Natural killer cell (primary cell): ENCODE results near the gene SOCS7. TPM values are rescaled to one million over a fixed set of nuclear protein-coding genes. Genes with fewer than 3 reads are reported as not detected.

Experiments
- ATAC-seq, 3 donors: fragments of 150-1000 bp in 2 of 3; fragments of 200-7000 bp in 1 of 3; cut with Tn5 transposase; 1 replicate in 1 of 3; 2 replicates in 2 of 3; pipeline ENCODE4 v1.10.0; 2021; ENCODE audit warnings: mild to moderate bottlenecking in 2 of 3, moderate library complexity in 2 of 3
- DNase-seq, 2 donors: peaks; one replicate each; pipeline versions ENCODE4 v3.0.0 to v3.0.0-alpha.2; 2013 to 2021; ENCODE audit warnings: mixed read lengths in 1 of 2
- H3K27ac ChIP-seq: one replicate; pipeline ENCODE4 v1.5.1; 2013; ENCODE audit warnings: mild to moderate bottlenecking, low read length
- H3K27me3 ChIP-seq: one replicate; pipeline ENCODE4 v1.6.1; 2013; ENCODE audit warnings: low read length; ENCODE audit not compliant: control insufficient read depth, insufficient read depth
- H3K36me3 ChIP-seq: one replicate; pipeline ENCODE4 v1.6.1; 2013; ENCODE audit warnings: low read length; ENCODE audit not compliant: control insufficient read depth, insufficient read depth
- H3K4me1 ChIP-seq: one replicate; pipeline ENCODE4 v1.6.1; 2013; ENCODE audit warnings: low read length; ENCODE audit not compliant: control insufficient read depth, insufficient read depth
- H3K4me3 ChIP-seq: one replicate; pipeline ENCODE4 v1.5.1; 2013; ENCODE audit warnings: low read length
- H3K9me3 ChIP-seq: one replicate; pipeline ENCODE4 v1.6.1; 2013; ENCODE audit warnings: low read length; ENCODE audit not compliant: control insufficient read depth, insufficient read depth
- H3K27ac Mint-ChIP-seq, 2 donors: one replicate each; pipeline ENCODE4 v1.8.0; 2022; ENCODE audit warnings: mild to moderate bottlenecking in 2 of 2, mixed read lengths in 2 of 2, moderate library complexity in 1 of 2
- H3K27me3 Mint-ChIP-seq, 2 donors: one replicate each; pipeline ENCODE4 v1.8.0; 2022; ENCODE audit warnings: low read depth in 2 of 2, mixed read lengths in 2 of 2
- H3K36me3 Mint-ChIP-seq: one replicate; pipeline ENCODE4 v1.8.0; 2022; ENCODE audit warnings: mixed read lengths
- H3K4me1 Mint-ChIP-seq, 2 donors: one replicate each; pipeline ENCODE4 v1.8.0; 2022; ENCODE audit warnings: mixed read lengths in 2 of 2
- H3K4me3 Mint-ChIP-seq: one replicate; pipeline ENCODE4 v1.8.0; 2022; ENCODE audit warnings: mild to moderate bottlenecking, moderate library complexity, mixed read lengths
- H3K9me3 Mint-ChIP-seq, 2 donors: one replicate each; pipeline ENCODE4 v1.8.0; 2022; ENCODE audit warnings: mixed read lengths in 2 of 2
- CTCF ChIP-seq: fragments of 200-600 bp; IDR thresholded peaks from one replicate; pipeline ENCODE4 v1.8.0; 2022; ENCODE audit warnings: antibody characterized with exemption
- WGBS: methylation state at CpG from one replicate; pipeline ENCODE4 v1.1.7; 2013; ENCODE audit warnings: missing lambda C conversion rate; ENCODE audit not compliant: insufficient coverage; 5-methylcytosine and 5-hydroxymethylcytosine counted together
- intact Hi-C: fragments of 100-400 bp; cut with micrococcal nuclease; formaldehyde crosslinking; loops from one replicate; pipeline ENCODE4 v1.14.2; 2022
- total RNA-seq, 4 donors: library from RNA; stranded (reverse); fragments of 120-200 nt in 1 of 4; gene quantifications; one replicate each; pipeline versions ENCODE4 v1.2.3 to v1.2.4, GENCODE V29; 2013 to 2022

Gene SOCS7
- total RNA-seq, 3 donors from 2014 or later (not counting 1 experiment from before 2014, with no cell fraction given), result 13.6 to 31.8 (median 21.2) TPM

- peak; percentile 62 to 80 (median 67) for ATAC-seq
- peak in 1 of 2 donors; percentile 73 for DNase-seq
- 27% methylated on average over 14 of the region's 14 CpGs for WGBS
- Histone ChIP-seq H3K27me3 (peaks cover 3% of the 10 kb centered on the region), H3K4me3 (no peak overlapping the region), H3K27ac (no peak overlapping the region), H3K36me3 (no peaks in the 10 kb centered on the region), H3K4me1 (no peaks in the 10 kb centered on the region), H3K9me3 (no peaks in the 10 kb centered on the region)
- intact Hi-C loops, result no loop called here
- no peaks in the 10 kb centered on the region for H3K36me3 Mint-ChIP-seq
- no peaks in the 10 kb centered on the region for H3K4me1 Mint-ChIP-seq
- H3K27me3 Mint-ChIP-seq, result peaks cover 0 to 6% of the 10 kb centered on the region in 2 donors
- no peaks in the 10 kb centered on the region for H3K9me3 Mint-ChIP-seq
- TF ChIP-seq CTCF, result peak; percentile 57
- no peak overlapping the region for H3K4me3 Mint-ChIP-seq
- no peak overlapping the region for H3K27ac Mint-ChIP-seq
Observed at GRCh38 chr17:38444151-38444550, 92.5 kb downstream of the SOCS7 start.

GRCh38 chr17:38447502-38448085 is 96.0 kb downstream of the SOCS7 start:
- no peak overlapping the region for H3K27ac ChIP-seq
- no peak overlapping the region for H3K27ac Mint-ChIP-seq
- no peaks in the 10 kb centered on the region for H3K4me1 ChIP-seq
- H3K4me3 ChIP-seq, result no peak overlapping the region
- H3K4me3 Mint-ChIP-seq, result no peak overlapping the region
- H3K9me3 Mint-ChIP-seq, result no peaks in the 10 kb centered on the region
- intact Hi-C loops, result no loop called here
- H3K36me3 Mint-ChIP-seq, result no peaks in the 10 kb centered on the region
- H3K9me3 ChIP-seq, result no peaks in the 10 kb centered on the region
- DNase-seq (no peak), ATAC-seq (no peak)
- 8% methylated on average over 2 of the region's 2 CpGs for WGBS
- H3K36me3 ChIP-seq, result no peaks in the 10 kb centered on the region
- H3K27me3 Mint-ChIP-seq, result peaks cover 5 to 9% of the 10 kb centered on the region in 2 donors
- no peak for TF ChIP-seq CTCF
- peaks cover 4% of the 10 kb centered on the region for H3K27me3 ChIP-seq
- H3K4me1 Mint-ChIP-seq, result peaks cover 2 to 4% of the 10 kb centered on the region in 2 donors

- no peak overlapping the region for H3K27ac ChIP-seq
- TF ChIP-seq CTCF, result no peak
- no peak for ATAC-seq
Observed at GRCh38 chr17:38448208-38448771, 96.6 kb downstream of the SOCS7 start.

GRCh38 chr17:38449364-38449763 is 97.7 kb downstream of the SOCS7 start:
- Mint-ChIP-seq H3K9me3 (no peaks in the 10 kb centered on the region), H3K27me3 (peaks cover 14 to 20% of the 10 kb centered on the region in 2 donors), H3K4me3 (no peak overlapping the region), H3K36me3 (no peaks in the 10 kb centered on the region), H3K27ac (no peak overlapping the region), H3K4me1 (peaks cover 10 to 13% of the 10 kb centered on the region in 2 donors)
- Histone ChIP-seq H3K27me3 (peaks cover 7% of the 10 kb centered on the region), H3K27ac (no peak overlapping the region), H3K36me3 (no peaks in the 10 kb centered on the region), H3K4me3 (no peak overlapping the region), H3K4me1 (no peaks in the 10 kb centered on the region), H3K9me3 (no peaks in the 10 kb centered on the region)
- intact Hi-C loops, result no loop called here
- no peak for DNase-seq
- ATAC-seq, result no peak
- WGBS, result 88% methylated on average over 14 of the region's 15 CpGs
- TF ChIP-seq CTCF, result no peak

More at GRCh38 chr17:38448208-38448771, 96.6 kb downstream of the SOCS7 start:
- H3K27me3 Mint-ChIP-seq, result peaks cover 12 to 16% of the 10 kb centered on the region in 2 donors
- no peaks in the 10 kb centered on the region for H3K9me3 Mint-ChIP-seq
- H3K27ac Mint-ChIP-seq, result no peak overlapping the region
- peaks cover 9 to 10% of the 10 kb centered on the region in 2 donors for H3K4me1 Mint-ChIP-seq
- Histone ChIP-seq H3K4me1 (no peaks in the 10 kb centered on the region), H3K9me3 (no peaks in the 10 kb centered on the region), H3K27me3 (peaks cover 9% of the 10 kb centered on the region), H3K36me3 (no peaks in the 10 kb centered on the region), H3K4me3 (no peak overlapping the region)
- no peak overlapping the region for H3K4me3 Mint-ChIP-seq
- no peaks in the 10 kb centered on the region for H3K36me3 Mint-ChIP-seq
- intact Hi-C loops, result no loop called here
- DNase-seq, result no peak
- 82% methylated on average over 8 of the region's 9 CpGs for WGBS
